Fibroblast of skin of right biceps (primary cell): ENCODE data around the gene SPANXA2.
"Not testable (repeated sequence)": the region's sequence is repeated elsewhere in the genome, so short reads cannot be mapped to it uniquely, and the experiment has no call there.

ENCODE experiments used
- DNase-seq: peaks from one replicate; pipeline ENCODE4 v3.0.0-alpha.2; 2013

Gene SPANXA2

GRCh38 chrX:141589408-141589807 is at the start of gene SPANXA2:
Gene SPANXA2 (plus strand): TSS chrX:141589708. CDS start chrX:141589768, 60 bp downstream.
- DNase-seq = not testable (repeated sequence)

- DNase-seq = not testable (repeated sequence)
Observed at GRCh38 chrX:141542551-141542950, 47.0 kb upstream of the SPANXA2 start.

GRCh38 chrX:141584638-141585037 is 4.9 kb upstream of the SPANXA2 start, which contains the start of gene SPANXA1:
Gene SPANXA1 (minus strand): TSS chrX:141584738. CDS start chrX:141584678, 60 bp downstream.
- not testable (repeated sequence) for DNase-seq

GRCh38 chrX:141609111-141609510 is 19.6 kb downstream of the SPANXA2 start:
- DNase-seq = no peak

GRCh38 chrX:141619336-141619735 is 29.8 kb downstream of the SPANXA2 start:
- peak; percentile 28 for DNase-seq

GRCh38 chrX:141632124-141632523 is 42.6 kb downstream of the SPANXA2 start:
- no peak for DNase-seq

GRCh38 chrX:141638550-141638949 is 49.0 kb downstream of the SPANXA2 start:
- no peak for DNase-seq
